ENCODE results near the gene ISL1.
A peak's percentile ranks its signal among the peaks of the same experiment; 100 is the strongest.

ISL1 gene

GRCh38 chr5:51383131-51384121 is at the start of gene ISL1:
Gene ISL1 (plus strand): TSS chr5:51383448. CDS start chr5:51383672, 224 bp downstream.
- Mint-ChIP-seq H3K9me3 (peaks cover 2% of the 10 kb centered on the region), H3K27me3 (ENCODE audit: low read depth) (peaks cover 100% of the 10 kb centered on the region), H3K4me1 (peaks cover 46% of the 10 kb centered on the region), H3K4me3 (peak within 1 kb of the TSS; percentile 82 to 87 (median 83)), H3K36me3 (ENCODE audit: low read depth) (no peaks in the 10 kb centered on the region), H3K27ac (peak within 1 kb of the TSS in 1 of 3 experiments; percentile 4)
- TF ChIP-seq, protein P1, sequence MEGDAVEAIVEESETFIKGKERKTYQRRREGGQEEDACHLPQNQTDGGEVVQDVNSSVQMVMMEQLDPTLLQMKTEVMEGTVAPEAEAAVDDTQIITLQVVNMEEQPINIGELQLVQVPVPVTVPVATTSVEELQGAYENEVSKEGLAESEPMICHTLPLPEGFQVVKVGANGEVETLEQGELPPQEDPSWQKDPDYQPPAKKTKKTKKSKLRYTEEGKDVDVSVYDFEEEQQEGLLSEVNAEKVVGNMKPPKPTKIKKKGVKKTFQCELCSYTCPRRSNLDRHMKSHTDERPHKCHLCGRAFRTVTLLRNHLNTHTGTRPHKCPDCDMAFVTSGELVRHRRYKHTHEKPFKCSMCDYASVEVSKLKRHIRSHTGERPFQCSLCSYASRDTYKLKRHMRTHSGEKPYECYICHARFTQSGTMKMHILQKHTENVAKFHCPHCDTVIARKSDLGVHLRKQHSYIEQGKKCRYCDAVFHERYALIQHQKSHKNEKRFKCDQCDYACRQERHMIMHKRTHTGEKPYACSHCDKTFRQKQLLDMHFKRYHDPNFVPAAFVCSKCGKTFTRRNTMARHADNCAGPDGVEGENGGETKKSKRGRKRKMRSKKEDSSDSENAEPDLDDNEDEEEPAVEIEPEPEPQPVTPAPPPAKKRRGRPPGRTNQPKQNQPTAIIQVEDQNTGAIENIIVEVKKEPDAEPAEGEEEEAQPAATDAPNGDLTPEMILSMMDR (IDR thresholded peaks at IDR 0.05; ENCODE audit: unreplicated experiment in 3 of 3) = no peak

- no peaks in the 10 kb centered on the region for H3K4me1 Mint-ChIP-seq
- TF ChIP-seq, protein P1 (IDR thresholded peaks at IDR 0.05; ENCODE audit: unreplicated experiment in 3 of 3) = no peak
- no peaks in the 10 kb centered on the region for H3K27me3 Mint-ChIP-seq (ENCODE audit: low read depth)
- no peak overlapping the region for H3K4me3 Mint-ChIP-seq
- H3K27ac Mint-ChIP-seq = no peak overlapping the region
- H3K9me3 Mint-ChIP-seq = peaks cover 4% of the 10 kb centered on the region
- H3K36me3 Mint-ChIP-seq (ENCODE audit: low read depth) = no peaks in the 10 kb centered on the region
Observed at GRCh38 chr5:51336878-51337277, 46.4 kb upstream of the ISL1 start.

DNA sequence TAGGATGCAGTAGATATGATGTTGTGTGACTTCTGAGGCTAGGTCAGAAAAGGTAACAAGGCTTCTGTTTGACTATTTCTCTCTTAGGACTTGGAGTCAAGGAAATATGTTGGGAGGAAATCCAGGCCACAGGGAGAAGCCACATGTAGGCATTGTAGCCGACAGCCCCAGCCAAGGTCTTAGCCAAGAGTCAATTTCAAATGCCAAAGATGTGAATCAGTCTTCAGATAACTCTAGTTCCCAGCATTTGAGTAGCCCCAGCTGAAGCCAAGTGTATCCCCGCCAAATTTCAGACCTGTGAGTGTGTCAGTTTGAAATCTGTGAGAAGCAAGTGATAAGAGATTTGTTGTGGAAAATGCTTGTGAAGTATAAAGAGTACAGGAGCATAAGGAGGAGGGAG is 38.1 kb upstream of the ISL1 start:
- no peaks in the 10 kb centered on the region for H3K4me1 Mint-ChIP-seq
- H3K9me3 Mint-ChIP-seq = peaks cover 25% of the 10 kb centered on the region
- no peaks in the 10 kb centered on the region for H3K36me3 Mint-ChIP-seq (ENCODE audit: low read depth)
- no peak overlapping the region for H3K4me3 Mint-ChIP-seq
- no peaks in the 10 kb centered on the region for H3K27me3 Mint-ChIP-seq (ENCODE audit: low read depth)
- TF ChIP-seq, protein P1 (IDR thresholded peaks at IDR 0.05; ENCODE audit: unreplicated experiment in 3 of 3) = no peak
- no peak overlapping the region for H3K27ac Mint-ChIP-seq

DNA sequence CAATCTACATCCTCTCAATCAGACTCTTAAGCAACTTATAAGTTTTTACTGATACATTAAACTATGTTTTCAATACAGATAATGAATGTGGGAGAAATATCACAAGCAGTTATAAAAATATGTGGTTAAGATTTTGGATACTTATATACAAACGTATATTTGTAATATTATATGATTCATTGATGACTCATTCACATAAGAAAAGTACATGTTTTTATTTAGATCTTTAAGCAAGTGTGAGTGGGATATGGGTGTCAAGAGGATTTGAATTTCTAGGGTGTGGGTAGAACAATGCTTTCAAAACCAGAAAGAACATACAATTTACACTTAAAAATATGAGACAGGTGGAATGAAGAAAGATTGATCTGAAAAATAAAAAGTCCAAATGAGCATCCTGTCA is 36.1 kb upstream of the ISL1 start:
- no peaks in the 10 kb centered on the region for H3K36me3 Mint-ChIP-seq (ENCODE audit: low read depth)
- H3K9me3 Mint-ChIP-seq = peaks cover 29% of the 10 kb centered on the region
- TF ChIP-seq, protein P1 (IDR thresholded peaks at IDR 0.05; ENCODE audit: unreplicated experiment in 3 of 3) = no peak
- H3K4me1 Mint-ChIP-seq = no peaks in the 10 kb centered on the region
- no peak overlapping the region for H3K27ac Mint-ChIP-seq
- H3K27me3 Mint-ChIP-seq (ENCODE audit: low read depth) = no peaks in the 10 kb centered on the region
- no peak overlapping the region for H3K4me3 Mint-ChIP-seq

DNA sequence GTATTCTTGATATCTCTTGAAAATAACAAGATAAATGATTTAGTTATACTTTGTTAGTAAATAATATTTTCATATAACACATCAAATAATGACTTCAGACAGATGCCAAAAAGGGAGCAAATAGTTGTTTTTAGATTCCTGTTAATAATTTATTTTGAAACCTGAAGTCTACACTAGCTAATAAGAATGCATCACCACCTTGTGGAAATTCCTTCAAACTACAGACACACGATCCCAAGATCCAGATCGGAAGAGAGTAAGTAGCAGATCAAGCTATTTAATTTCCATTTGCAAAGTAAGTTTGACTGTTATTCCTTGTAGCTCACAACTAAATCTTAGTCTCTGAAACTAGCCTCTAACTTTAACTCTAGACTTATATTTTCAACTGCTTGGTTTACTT is 35.5 kb upstream of the ISL1 start:
- Mint-ChIP-seq H3K4me1 (no peaks in the 10 kb centered on the region), H3K27me3 (ENCODE audit: low read depth) (no peaks in the 10 kb centered on the region), H3K27ac (no peak overlapping the region), H3K4me3 (no peak overlapping the region), H3K9me3 (peaks cover 29% of the 10 kb centered on the region), H3K36me3 (ENCODE audit: low read depth) (no peaks in the 10 kb centered on the region)
- TF ChIP-seq, protein P1 (IDR thresholded peaks at IDR 0.05; ENCODE audit: unreplicated experiment in 3 of 3) = no peak
